B cell (primary cell): Measurements from ENCODE around the gene MYOF.

Experiments
- CTCF ChIP-seq: fragments of 200-600 bp; IDR thresholded peaks from one replicate; pipeline ENCODE4 v1.8.0; 2022; ENCODE audit warnings: antibody characterized with exemption, mild to moderate bottlenecking
- EZH2 ChIP-seq: IDR thresholded peaks from 2 replicates; pipeline ENCODE4 v1.6.1; 2012; ENCODE audit warnings: borderline replicate concordance, low read depth, mild to moderate bottlenecking, moderate library complexity, low read length; ENCODE audit not compliant: insufficient read depth, poor library complexity, severe bottlenecking

DNA sequence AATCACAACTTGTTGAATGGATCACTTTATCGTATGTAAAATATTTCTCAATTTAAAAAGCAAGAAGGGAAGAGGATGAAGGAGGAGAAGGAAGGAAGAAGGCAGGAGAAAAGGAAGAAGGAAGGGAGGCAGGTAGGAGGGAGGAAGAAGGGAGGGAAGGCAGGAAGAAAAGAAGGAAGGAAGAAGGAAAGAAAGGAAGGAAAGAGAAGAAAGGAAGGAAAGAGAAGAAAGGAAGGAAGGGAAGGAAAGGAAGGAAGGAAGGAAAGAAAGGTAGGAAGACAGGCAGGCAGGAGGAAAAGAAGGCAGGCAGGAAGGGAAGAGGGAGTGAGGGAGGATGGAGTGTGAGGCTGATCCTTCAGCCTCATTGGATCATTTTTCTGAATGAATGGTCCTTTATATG is 145.5 kb downstream of the MYOF start:
- TF ChIP-seq CTCF (no peak), EZH2 (no peak)
